ENCODE data around the gene TTC28.

DNA sequence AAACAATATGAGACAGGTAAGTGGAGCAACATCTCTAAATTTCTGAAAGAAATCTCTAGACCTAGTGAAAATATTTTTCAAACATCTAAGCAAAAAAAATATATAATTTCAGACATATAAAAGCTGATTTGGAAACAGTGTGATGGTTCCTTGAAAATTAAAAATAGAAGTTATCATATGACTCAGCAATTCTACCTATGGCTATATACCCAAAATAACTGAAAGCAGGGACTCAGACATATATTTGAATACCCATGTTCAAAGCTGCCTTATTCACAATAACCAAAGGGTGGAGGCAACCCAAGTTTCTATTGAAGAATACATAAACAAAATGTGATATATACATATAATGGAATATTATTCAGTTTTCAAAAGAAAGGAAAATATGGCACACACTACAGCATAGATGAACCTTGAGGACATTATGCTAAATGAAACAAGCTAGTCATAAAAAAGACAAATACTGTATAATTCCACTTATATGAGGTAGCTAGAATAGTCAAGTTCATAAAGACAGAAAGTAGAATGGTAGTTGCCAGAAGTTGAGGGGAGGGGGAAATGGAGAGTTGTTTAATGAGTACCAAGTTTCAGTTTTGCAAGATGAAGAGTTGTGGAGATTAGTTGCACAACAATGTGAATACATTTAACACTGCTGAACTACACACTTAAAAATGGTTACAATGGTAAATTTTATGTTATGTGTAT, 300.4 kb downstream of the TTC28 start:
- TF ChIP-seq, protein P1, sequence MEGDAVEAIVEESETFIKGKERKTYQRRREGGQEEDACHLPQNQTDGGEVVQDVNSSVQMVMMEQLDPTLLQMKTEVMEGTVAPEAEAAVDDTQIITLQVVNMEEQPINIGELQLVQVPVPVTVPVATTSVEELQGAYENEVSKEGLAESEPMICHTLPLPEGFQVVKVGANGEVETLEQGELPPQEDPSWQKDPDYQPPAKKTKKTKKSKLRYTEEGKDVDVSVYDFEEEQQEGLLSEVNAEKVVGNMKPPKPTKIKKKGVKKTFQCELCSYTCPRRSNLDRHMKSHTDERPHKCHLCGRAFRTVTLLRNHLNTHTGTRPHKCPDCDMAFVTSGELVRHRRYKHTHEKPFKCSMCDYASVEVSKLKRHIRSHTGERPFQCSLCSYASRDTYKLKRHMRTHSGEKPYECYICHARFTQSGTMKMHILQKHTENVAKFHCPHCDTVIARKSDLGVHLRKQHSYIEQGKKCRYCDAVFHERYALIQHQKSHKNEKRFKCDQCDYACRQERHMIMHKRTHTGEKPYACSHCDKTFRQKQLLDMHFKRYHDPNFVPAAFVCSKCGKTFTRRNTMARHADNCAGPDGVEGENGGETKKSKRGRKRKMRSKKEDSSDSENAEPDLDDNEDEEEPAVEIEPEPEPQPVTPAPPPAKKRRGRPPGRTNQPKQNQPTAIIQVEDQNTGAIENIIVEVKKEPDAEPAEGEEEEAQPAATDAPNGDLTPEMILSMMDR (IDR thresholded peaks at IDR 0.05; ENCODE audit: insufficient read depth, low read length, poor library complexity, severe bottlenecking): no peak
- no peak for TF ChIP-seq EZH2phosphoT487 (conservative IDR thresholded peaks at IDR 0.05; ENCODE audit: low read length)

Data from SU-DHL-6 (cell line).